Tibial nerve (tissue), 4 donors: Measurements from ENCODE around the gene CAMTA1.

Experiments
- CTCF ChIP-seq, 5 experiments: fragments of 200-600 bp in 3 of 5; fragments of 450-650 bp in 2 of 5; sonication (generic) in 3 of 5; IDR thresholded peaks; one replicate each; pipeline ENCODE4 v1.5.1; 2016 to 2019; ENCODE audit warnings: antibody characterized with exemption in 5 of 5, mild to moderate bottlenecking in 3 of 5, moderate library complexity in 2 of 5
- EP300 ChIP-seq, 2 donors: sonication (generic); formaldehyde crosslinking; IDR thresholded peaks; one replicate each; pipeline ENCODE4 v1.6.1; 2017; ENCODE audit warnings: antibody characterized with exemption in 2 of 2, mild to moderate bottlenecking in 1 of 2
- POLR2A ChIP-seq, 2 donors: fragments of 450-650 bp; IDR thresholded peaks; one replicate each; pipeline ENCODE4 v1.6.1; 2017; ENCODE audit warnings: antibody characterized with exemption in 2 of 2, mild to moderate bottlenecking in 2 of 2, moderate library complexity in 2 of 2

GRCh38 chr1:7229696-7230631 lies 444.7 kb downstream of the CAMTA1 start:
- TF ChIP-seq CTCF (IDR thresholded peaks at IDR 0.05) (no peak), POLR2A (IDR thresholded peaks at IDR 0.05) (no peak), EP300 (IDR thresholded peaks at IDR 0.05) (no peak)
